Measurements from ENCODE around the gene LTBP1.

- TF ChIP-seq, protein P1, sequence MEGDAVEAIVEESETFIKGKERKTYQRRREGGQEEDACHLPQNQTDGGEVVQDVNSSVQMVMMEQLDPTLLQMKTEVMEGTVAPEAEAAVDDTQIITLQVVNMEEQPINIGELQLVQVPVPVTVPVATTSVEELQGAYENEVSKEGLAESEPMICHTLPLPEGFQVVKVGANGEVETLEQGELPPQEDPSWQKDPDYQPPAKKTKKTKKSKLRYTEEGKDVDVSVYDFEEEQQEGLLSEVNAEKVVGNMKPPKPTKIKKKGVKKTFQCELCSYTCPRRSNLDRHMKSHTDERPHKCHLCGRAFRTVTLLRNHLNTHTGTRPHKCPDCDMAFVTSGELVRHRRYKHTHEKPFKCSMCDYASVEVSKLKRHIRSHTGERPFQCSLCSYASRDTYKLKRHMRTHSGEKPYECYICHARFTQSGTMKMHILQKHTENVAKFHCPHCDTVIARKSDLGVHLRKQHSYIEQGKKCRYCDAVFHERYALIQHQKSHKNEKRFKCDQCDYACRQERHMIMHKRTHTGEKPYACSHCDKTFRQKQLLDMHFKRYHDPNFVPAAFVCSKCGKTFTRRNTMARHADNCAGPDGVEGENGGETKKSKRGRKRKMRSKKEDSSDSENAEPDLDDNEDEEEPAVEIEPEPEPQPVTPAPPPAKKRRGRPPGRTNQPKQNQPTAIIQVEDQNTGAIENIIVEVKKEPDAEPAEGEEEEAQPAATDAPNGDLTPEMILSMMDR (conservative IDR thresholded peaks at IDR 0.05 in 1 of 2, IDR thresholded peaks at IDR 0.05 in 1 of 2; ENCODE audit: extremely low read depth in 1 of 2, insufficient read depth in 1 of 2, low read depth in 1 of 2, low read length in 2 of 2) = no peak
- TF ChIP-seq EZH2 (IDR thresholded peaks at IDR 0.05; ENCODE audit: borderline replicate concordance, low read length) = no peak
Observed at GRCh38 chr2:33366473-33366872, 419.7 kb downstream of the LTBP1 start.
